Calu3 (cell line): ENCODE measurements around the gene RAB8A. TPM values are rescaled to one million over a fixed set of nuclear protein-coding genes. Genes with fewer than 3 reads are reported as not detected.

Experiments used
- BruUV-seq: library from RNA; stranded (reverse); fragments of 400-500 nt; replicated peaks from 2 replicates; lab custom pipeline; 2021; lab: Mats Ljungman, UMichigan
- CTCF ChIA-PET: fragments of 300-600 bp; sonication (Branson Sonifier 250); formaldehyde crosslinking; loops from one replicate; lab custom pipeline; 2022; ENCODE audit warnings: antibody characterized with exemption; lab: Charles Lee
- DNase-seq: peaks from one replicate; pipeline ENCODE4 v3.0.0; 2022
- H3K27ac Mint-ChIP-seq: one replicate; pipeline ENCODE4 v1.8.0; 2022; ENCODE audit warnings: mixed read lengths; ENCODE audit not compliant: unreplicated experiment
- H3K27me3 Mint-ChIP-seq: one replicate; pipeline ENCODE4 v1.8.0; 2022; ENCODE audit warnings: mixed read lengths; ENCODE audit not compliant: unreplicated experiment
- H3K36me3 Mint-ChIP-seq: one replicate; pipeline ENCODE4 v1.8.0; 2022; ENCODE audit warnings: mild to moderate bottlenecking, moderate library complexity, mixed read lengths; ENCODE audit not compliant: insufficient read depth, unreplicated experiment
- H3K4me1 Mint-ChIP-seq: one replicate; pipeline ENCODE4 v1.8.0; 2022; ENCODE audit warnings: mild to moderate bottlenecking, low read depth, mixed read lengths; ENCODE audit not compliant: unreplicated experiment
- H3K4me3 Mint-ChIP-seq: one replicate; pipeline ENCODE4 v1.8.0; 2022; ENCODE audit warnings: mild to moderate bottlenecking, low read depth, moderate library complexity, mixed read lengths; ENCODE audit not compliant: unreplicated experiment
- H3K9me3 Mint-ChIP-seq: one replicate; pipeline ENCODE4 v1.8.0; 2022; ENCODE audit warnings: low read depth, mixed read lengths; ENCODE audit not compliant: unreplicated experiment
- CTCF ChIP-seq: fragments of 200-600 bp; IDR thresholded peaks from one replicate; pipeline ENCODE4 v1.8.0; 2022; ENCODE audit warnings: antibody characterized with exemption; ENCODE audit not compliant: unreplicated experiment
- intact Hi-C: fragments of 100-400 bp; cut with micrococcal nuclease; formaldehyde crosslinking; loops from one replicate; pipeline ENCODE4 v1.10.0; 2022; ENCODE audit not compliant: unreplicated experiment
- total RNA-seq: library from RNA; stranded (reverse); gene quantifications from 2 replicates; pipeline ENCODE4 v1.2.3, GENCODE V29; 2022

The RAB8A gene
- total RNA-seq, 1 experiment from 2014 or later, result 77.3 TPM

GRCh38 chr19:16070366-16070990 lies 41.2 kb upstream of the RAB8A start:
- H3K4me3 Mint-ChIP-seq, result no peak overlapping the region

GRCh38 chr19:16071072-16071691 lies 40.5 kb upstream of the RAB8A start:
- no TSS peak for BruUV-seq
- no peak for DNase-seq

More at GRCh38 chr19:16070366-16070990, 41.2 kb upstream of the RAB8A start:
- DNase-seq, result peak; percentile 94
- no peaks in the 10 kb centered on the region for H3K27me3 Mint-ChIP-seq
- TF ChIP-seq CTCF, result no peak
- peaks cover 27% of the 10 kb centered on the region for H3K36me3 Mint-ChIP-seq
- no peaks in the 10 kb centered on the region for H3K9me3 Mint-ChIP-seq
- intact Hi-C loops, result no loop called here
- no peak overlapping the region for H3K27ac Mint-ChIP-seq
- no TSS peak for BruUV-seq
- H3K4me1 Mint-ChIP-seq, result peaks cover 7% of the 10 kb centered on the region
- CTCF ChIA-PET, result interaction anchor here (0.6 to 1.4 kb wide), 7 partner anchors 18 to 127 kb away, joined by 3 to 9 read pairs (median 3); partner anchors contain the start of genes AP1M1, FAM32A, HSH2D and RAB8A

GRCh38 chr19:16073481-16073880 lies 38.2 kb upstream of the RAB8A start:
- DNase-seq, result no peak
- H3K4me3 Mint-ChIP-seq, result no peak overlapping the region
- BruUV-seq, result no TSS peak
- no peaks in the 10 kb centered on the region for H3K27me3 Mint-ChIP-seq
- H3K9me3 Mint-ChIP-seq, result no peaks in the 10 kb centered on the region
- no peak for TF ChIP-seq CTCF
- peaks cover 47% of the 10 kb centered on the region for H3K36me3 Mint-ChIP-seq
- peak overlapping the region; percentile 61 for H3K27ac Mint-ChIP-seq
- peaks cover 8% of the 10 kb centered on the region for H3K4me1 Mint-ChIP-seq
- CTCF ChIA-PET, result interaction anchor here (0.6 kb wide), 1 partner anchor 845 kb away, joined by 8 read pairs; no protein-coding TSS in a partner anchor
- intact Hi-C loops, result no loop called here

More at GRCh38 chr19:16071072-16071691, 40.5 kb upstream of the RAB8A start:
- CTCF ChIA-PET, result interaction anchor here (0.6 to 1.4 kb wide), 7 partner anchors 14 to 127 kb away, joined by 3 to 11 read pairs (median 4); partner anchors contain the start of genes AP1M1, FAM32A and RAB8A
- no peak for TF ChIP-seq CTCF
- H3K4me1 Mint-ChIP-seq, result peaks cover 6% of the 10 kb centered on the region
- H3K36me3 Mint-ChIP-seq, result peaks cover 33% of the 10 kb centered on the region
- intact Hi-C loops, result no loop called here
- H3K9me3 Mint-ChIP-seq, result no peaks in the 10 kb centered on the region
- H3K4me3 Mint-ChIP-seq, result no peak overlapping the region
- H3K27me3 Mint-ChIP-seq, result no peaks in the 10 kb centered on the region
- no peak overlapping the region for H3K27ac Mint-ChIP-seq

GRCh38 chr19:16073988-16074387 lies 37.7 kb upstream of the RAB8A start:
- Mint-ChIP-seq H3K36me3 (peaks cover 52% of the 10 kb centered on the region), H3K27me3 (no peaks in the 10 kb centered on the region), H3K4me1 (peaks cover 10% of the 10 kb centered on the region), H3K4me3 (no peak overlapping the region), H3K27ac (peak overlapping the region; percentile 61), H3K9me3 (no peaks in the 10 kb centered on the region)
- BruUV-seq, result no TSS peak
- no peak for TF ChIP-seq CTCF
- DNase-seq, result no peak
- CTCF ChIA-PET, result interaction anchor here (0.6 kb wide), 1 partner anchor 844 kb away, joined by 8 read pairs; no protein-coding TSS in a partner anchor
- intact Hi-C loops, result no loop called here
